GM19438 (cell line): ENCODE data around the gene RASSF4.
A peak's percentile ranks its signal among the peaks of the same experiment; 100 is the strongest.

Experiments used
- ATAC-seq: cut with Tn5 transposase; IDR thresholded peaks from one replicate; pipeline ENCODE4 v1.9.1; 2021; ENCODE audit warnings: low read depth; ENCODE audit not compliant: unreplicated experiment

The RASSF4 gene

GRCh38 chr10:44974082-44974627 is 14.6 kb downstream of the RASSF4 start:
- ATAC-seq, result no peak

GRCh38 chr10:44974628-44975430 is 15.2 kb downstream of the RASSF4 start:
- ATAC-seq, result peak; percentile 79

- no peak for ATAC-seq
Observed at GRCh38 chr10:44975431-44976331, 16.1 kb downstream of the RASSF4 start.

- no peak for ATAC-seq
Observed at GRCh38 chr10:44976352-44977198, 17.0 kb downstream of the RASSF4 start.

GRCh38 chr10:44977287-44978212 is 17.9 kb downstream of the RASSF4 start:
- ATAC-seq, result no peak

GRCh38 chr10:44978213-44978569 is 18.6 kb downstream of the RASSF4 start:
- no peak for ATAC-seq

GRCh38 chr10:44978570-44979280 is 19.1 kb downstream of the RASSF4 start, which contains the start of gene DEPP1:
Gene DEPP1 (minus strand): TSS chr10:44978809. CDS start chr10:44978030, 779 bp downstream.
- ATAC-seq, result no peak

- no peak for ATAC-seq
Observed at GRCh38 chr10:44979281-44980191, 19.9 kb downstream of the RASSF4 start.

- ATAC-seq, result no peak
Observed at GRCh38 chr10:44980309-44981171, 20.9 kb downstream of the RASSF4 start.

- peak; percentile 54 for ATAC-seq
Observed at GRCh38 chr10:44981172-44982113, 21.8 kb downstream of the RASSF4 start.

GRCh38 chr10:44982114-44982460 is 22.5 kb downstream of the RASSF4 start:
- no peak for ATAC-seq

GRCh38 chr10:44982496-44982895 is 22.9 kb downstream of the RASSF4 start:
- no peak for ATAC-seq

GRCh38 chr10:44983066-44983894 is 23.7 kb downstream of the RASSF4 start:
- no peak for ATAC-seq

- ATAC-seq, result no peak
Observed at GRCh38 chr10:44983895-44984278, 24.3 kb downstream of the RASSF4 start.

GRCh38 chr10:44984671-44985101 is 25.1 kb downstream of the RASSF4 start:
- ATAC-seq, result no peak
